ENCODE measurements around the gene ZNF385B.

ZNF385B gene

DNA sequence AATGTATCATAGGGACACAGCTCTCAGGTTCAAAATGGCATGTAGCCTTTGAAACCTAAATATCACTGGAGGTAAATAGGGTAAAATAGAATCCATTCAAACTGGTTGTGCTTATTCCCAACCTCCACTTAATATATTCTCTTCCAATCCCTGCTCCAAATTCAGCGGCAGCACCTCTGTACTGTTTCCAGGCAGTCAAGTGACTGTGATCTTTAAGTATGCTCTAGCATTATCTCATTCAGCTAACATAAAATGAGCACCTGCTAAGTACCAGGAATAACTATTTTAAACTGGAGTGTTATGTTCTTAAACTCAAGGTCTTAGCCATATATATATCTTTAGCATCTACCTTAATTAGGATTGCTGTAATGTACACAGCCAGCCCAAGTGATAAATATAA lies 327.5 kb downstream of the ZNF385B start:
- no peaks in the 10 kb centered on the region for H3K27me3 ChIP-seq

DNA sequence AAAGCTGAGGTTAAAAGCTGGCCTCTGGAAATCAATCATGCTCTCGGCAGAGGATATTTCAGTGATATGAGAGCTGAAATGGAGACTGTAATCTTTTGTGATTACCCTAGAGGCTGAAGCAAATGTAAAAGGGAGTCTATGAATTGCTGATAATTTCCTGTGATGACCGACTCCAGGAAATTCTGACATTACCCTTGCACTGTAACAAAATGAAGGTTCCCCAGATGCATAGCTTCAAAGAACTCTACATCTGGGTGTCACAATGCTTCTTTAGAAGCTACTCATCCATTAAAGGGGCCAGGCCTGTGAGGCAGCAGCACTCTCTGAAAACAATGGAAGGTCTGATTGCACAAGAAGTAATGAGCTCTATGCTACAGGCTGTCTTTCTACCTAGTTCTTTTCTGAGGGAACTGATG lies 328.5 kb downstream of the ZNF385B start:
- Histone ChIP-seq H3K27me3 (no peaks in the 10 kb centered on the region), H3K4me1 (ENCODE audit: control insufficient read depth in 1 of 2, insufficient read depth in 1 of 2, low read depth in 1 of 2, low read length in 1 of 2) (no peaks in the 10 kb centered on the region), H3K36me3 (no peaks in the 10 kb centered on the region), H3K4me3 (ENCODE audit: low read depth in 1 of 2, low read length in 1 of 2) (no peak overlapping the region), H3K9me3 (no peaks in the 10 kb centered on the region), H3K27ac (no peak overlapping the region)
- TF ChIP-seq, protein P1, sequence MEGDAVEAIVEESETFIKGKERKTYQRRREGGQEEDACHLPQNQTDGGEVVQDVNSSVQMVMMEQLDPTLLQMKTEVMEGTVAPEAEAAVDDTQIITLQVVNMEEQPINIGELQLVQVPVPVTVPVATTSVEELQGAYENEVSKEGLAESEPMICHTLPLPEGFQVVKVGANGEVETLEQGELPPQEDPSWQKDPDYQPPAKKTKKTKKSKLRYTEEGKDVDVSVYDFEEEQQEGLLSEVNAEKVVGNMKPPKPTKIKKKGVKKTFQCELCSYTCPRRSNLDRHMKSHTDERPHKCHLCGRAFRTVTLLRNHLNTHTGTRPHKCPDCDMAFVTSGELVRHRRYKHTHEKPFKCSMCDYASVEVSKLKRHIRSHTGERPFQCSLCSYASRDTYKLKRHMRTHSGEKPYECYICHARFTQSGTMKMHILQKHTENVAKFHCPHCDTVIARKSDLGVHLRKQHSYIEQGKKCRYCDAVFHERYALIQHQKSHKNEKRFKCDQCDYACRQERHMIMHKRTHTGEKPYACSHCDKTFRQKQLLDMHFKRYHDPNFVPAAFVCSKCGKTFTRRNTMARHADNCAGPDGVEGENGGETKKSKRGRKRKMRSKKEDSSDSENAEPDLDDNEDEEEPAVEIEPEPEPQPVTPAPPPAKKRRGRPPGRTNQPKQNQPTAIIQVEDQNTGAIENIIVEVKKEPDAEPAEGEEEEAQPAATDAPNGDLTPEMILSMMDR (IDR thresholded peaks at IDR 0.05): no peak

More for the DNA sequence above, 327.5 kb downstream of the ZNF385B start:
- H3K4me3 ChIP-seq (ENCODE audit: low read depth in 1 of 2, low read length in 1 of 2): no peak overlapping the region
- TF ChIP-seq, protein P1 (IDR thresholded peaks at IDR 0.05): no peak
- no peaks in the 10 kb centered on the region for H3K36me3 ChIP-seq
- H3K4me1 ChIP-seq (ENCODE audit: control insufficient read depth in 1 of 2, insufficient read depth in 1 of 2, low read depth in 1 of 2, low read length in 1 of 2): no peaks in the 10 kb centered on the region
- H3K9me3 ChIP-seq: no peaks in the 10 kb centered on the region
- H3K27ac ChIP-seq: no peak overlapping the region

DNA sequence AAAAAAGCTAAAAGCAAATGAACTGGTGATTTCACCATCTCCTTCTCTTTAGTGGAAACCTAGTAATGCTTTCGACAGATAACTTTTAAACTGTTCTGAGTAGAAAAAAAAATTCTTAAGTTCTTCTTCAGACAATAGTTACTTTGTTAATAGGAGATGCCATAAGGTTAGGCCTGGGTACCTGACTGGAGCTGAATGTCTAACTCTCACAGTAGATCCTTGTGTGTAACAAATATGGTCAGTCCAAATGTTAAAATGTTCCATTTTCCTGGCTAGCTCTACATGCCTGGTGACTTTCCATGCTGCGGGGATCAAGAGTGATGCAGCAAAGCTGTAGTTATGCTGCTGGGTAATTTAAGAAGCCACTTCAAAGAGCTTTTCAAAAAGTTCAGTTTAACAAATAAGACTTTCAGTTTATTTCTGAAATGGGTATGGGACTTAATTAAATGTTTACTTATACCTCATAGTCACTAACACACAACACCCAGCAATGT lies 332.8 kb downstream of the ZNF385B start:
- H3K9me3 ChIP-seq: no peaks in the 10 kb centered on the region
- H3K27me3 ChIP-seq: no peaks in the 10 kb centered on the region
- H3K4me1 ChIP-seq (ENCODE audit: control insufficient read depth in 1 of 2, insufficient read depth in 1 of 2, low read depth in 1 of 2, low read length in 1 of 2): no peaks in the 10 kb centered on the region
- TF ChIP-seq, protein P1 (IDR thresholded peaks at IDR 0.05): no peak
- H3K36me3 ChIP-seq: no peaks in the 10 kb centered on the region
- H3K4me3 ChIP-seq (ENCODE audit: low read depth in 1 of 2, low read length in 1 of 2): no peak overlapping the region
- no peak overlapping the region for H3K27ac ChIP-seq

DNA sequence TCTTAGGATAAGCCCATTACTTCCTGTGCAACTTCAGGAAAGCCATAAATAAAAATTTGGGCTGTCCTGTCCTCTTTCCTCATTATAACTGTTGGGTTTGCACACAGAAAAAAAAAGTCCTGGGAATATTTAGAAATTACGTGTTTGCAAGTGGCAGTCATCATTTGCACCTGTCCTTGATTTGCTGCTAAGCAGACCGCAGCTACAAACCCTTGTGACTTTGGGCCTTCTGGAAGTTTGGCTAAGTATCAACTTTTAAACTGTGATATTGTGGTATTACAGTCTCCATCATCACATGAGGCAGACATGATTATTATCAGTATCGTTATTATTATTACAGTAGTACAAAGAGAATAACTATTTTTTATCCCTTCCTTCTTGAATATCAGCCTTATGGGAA lies 336.1 kb downstream of the ZNF385B start:
- TF ChIP-seq, protein P1 (IDR thresholded peaks at IDR 0.05): no peak
- no peaks in the 10 kb centered on the region for H3K4me1 ChIP-seq (ENCODE audit: control insufficient read depth in 1 of 2, insufficient read depth in 1 of 2, low read depth in 1 of 2, low read length in 1 of 2)
- no peaks in the 10 kb centered on the region for H3K9me3 ChIP-seq
- H3K36me3 ChIP-seq: no peaks in the 10 kb centered on the region
- no peaks in the 10 kb centered on the region for H3K27me3 ChIP-seq
- no peak overlapping the region for H3K4me3 ChIP-seq (ENCODE audit: low read depth in 1 of 2, low read length in 1 of 2)
- H3K27ac ChIP-seq: no peak overlapping the region

DNA sequence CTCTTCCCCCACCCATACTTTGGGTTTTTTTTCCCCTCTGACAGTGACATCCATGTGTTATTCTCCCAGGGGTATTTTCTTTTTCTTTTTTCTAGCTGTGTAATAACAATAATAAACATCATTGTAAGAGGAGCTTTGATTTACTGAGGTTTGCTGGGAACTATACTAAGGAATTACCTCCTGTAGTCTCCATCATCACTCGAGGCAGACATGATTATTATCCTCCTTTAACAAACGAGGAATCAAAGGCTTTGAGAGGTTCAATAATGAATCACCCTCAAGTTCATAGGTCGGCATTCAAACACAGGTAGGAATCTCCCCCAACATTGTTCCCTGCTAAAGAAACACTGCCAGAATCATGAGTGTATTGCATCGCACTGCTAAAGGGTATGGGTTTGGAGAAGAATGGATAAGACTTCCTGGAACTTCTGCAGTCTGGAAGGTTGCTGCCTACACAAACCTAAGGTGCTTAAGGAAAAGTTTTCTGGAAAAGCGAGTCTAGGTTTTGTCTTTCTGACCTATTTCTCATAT lies 336.5 kb downstream of the ZNF385B start:
- TF ChIP-seq, protein P1 (IDR thresholded peaks at IDR 0.05): no peak
- H3K4me1 ChIP-seq (ENCODE audit: control insufficient read depth in 1 of 2, insufficient read depth in 1 of 2, low read depth in 1 of 2, low read length in 1 of 2): no peaks in the 10 kb centered on the region
- no peak overlapping the region for H3K27ac ChIP-seq

More for the DNA sequence above, 336.5 kb downstream of the ZNF385B start:
- Histone ChIP-seq H3K4me3 (ENCODE audit: low read depth in 1 of 2, low read length in 1 of 2) (no peak overlapping the region), H3K36me3 (no peaks in the 10 kb centered on the region), H3K9me3 (no peaks in the 10 kb centered on the region), H3K27me3 (no peaks in the 10 kb centered on the region)
